Panc1 (cell line): ENCODE measurements around the gene CLCN2. TPM values are rescaled to one million over a fixed set of nuclear protein-coding genes. Genes with fewer than 3 reads are reported as not detected.

Experiments used
- ATAC-seq: fragments of 200-7000 bp; cut with Tn5 transposase; 2 replicates; pipeline ENCODE4 v1.9.1; 2020; ENCODE audit warnings: mild to moderate bottlenecking, moderate library complexity
- BruUV-seq: library from RNA; stranded (reverse); fragments of 400-500 nt; replicated peaks from 2 replicates; lab custom pipeline; 2021; lab: Mats Ljungman, UMichigan
- CTCF ChIA-PET: fragments of 300-600 bp; sonication (Branson Sonifier 250); formaldehyde crosslinking; loops from one replicate; lab custom pipeline; 2022; ENCODE audit warnings: antibody characterized with exemption; lab: Charles Lee
- POLR2A ChIA-PET: fragments of 300-600 bp; sonication (Branson Sonifier 250); formaldehyde crosslinking; loops from one replicate; lab custom pipeline; 2022; ENCODE audit warnings: antibody characterized with exemption; lab: Charles Lee
- DNase-seq: peaks from one replicate; pipeline ENCODE4 v3.0.0-alpha.2; 2010; ENCODE audit warnings: low read depth, low spot score
- H3K27ac ChIP-seq: 2 replicates; pipeline ENCODE4 v1.5.1; 2011; ENCODE audit warnings: mild to moderate bottlenecking, low read length, inconsistent platforms
- H3K27me3 ChIP-seq: fragments of 200-500 bp; sonication (Bioruptor generic); 2 replicates; pipeline ENCODE4 v1.6.0; 2014; ENCODE audit warnings: low read length, inconsistent platforms; ENCODE audit not compliant: control insufficient read depth, insufficient read depth
- H3K36me3 ChIP-seq: fragments of 200-500 bp; sonication (Bioruptor generic); 2 replicates; pipeline ENCODE4 v1.5.1; 2014; ENCODE audit warnings: inconsistent platforms, mild to moderate bottlenecking, low read length, moderate library complexity; ENCODE audit not compliant: control insufficient read depth, insufficient read depth
- H3K4me1 ChIP-seq: 2 replicates; pipeline ENCODE4 v1.5.1; 2011; ENCODE audit warnings: inconsistent platforms, mild to moderate bottlenecking, low read length, moderate library complexity; ENCODE audit not compliant: control insufficient read depth, insufficient read depth
- H3K4me3 ChIP-seq, 2 experiments: 2 replicates each; pipeline ENCODE4 v1.5.1; 2011 to 2012; ENCODE audit warnings: low read depth in 2 of 2, low read length in 2 of 2, mild to moderate bottlenecking in 2 of 2, inconsistent platforms in 1 of 2, moderate library complexity in 1 of 2
- H3K9me3 ChIP-seq: fragments of 200-500 bp; sonication (Bioruptor generic); 2 replicates; pipeline ENCODE4 v1.5.1; 2014; ENCODE audit warnings: low read depth, mild to moderate bottlenecking, inconsistent platforms, low read length, moderate library complexity; ENCODE audit not compliant: control insufficient read depth, insufficient read depth
- POLR2AphosphoS5 ChIP-seq: IDR thresholded peaks from 2 replicates; pipeline ENCODE4 v1.6.1; 2012; ENCODE audit warnings: mild to moderate bottlenecking, low read depth, low read length, moderate library complexity
- SIN3A ChIP-seq: IDR thresholded peaks from 2 replicates; pipeline ENCODE4 v1.6.1; 2012; ENCODE audit warnings: low read depth, mild to moderate bottlenecking, low read length, moderate library complexity, borderline replicate concordance; ENCODE audit not compliant: insufficient read depth
- TCF7L2 ChIP-seq: IDR thresholded peaks from 2 replicates; pipeline ENCODE4 v1.6.1; 2011; ENCODE audit warnings: mild to moderate bottlenecking, low read depth, low read length, inconsistent platforms
- in situ Hi-C: cut with HindIII; loops from 2 replicates; pipeline ENCODE4 v1.10.0; 2016; ENCODE audit warnings: low sequenced_read_pairs, low pct_unique_long_range_greater_than_20kb
- intact Hi-C: fragments of 100-400 bp; cut with micrococcal nuclease; formaldehyde crosslinking; loops from one replicate; pipeline ENCODE4 v1.10.0; 2022; ENCODE audit not compliant: unreplicated experiment
- total RNA-seq: library from RNA; stranded (reverse); gene quantifications from one replicate; pipeline ENCODE4 v1.2.1, GENCODE V29; 2021; ENCODE audit not compliant: unreplicated experiment
- TF ChIP-seq, protein P1 (sequence below), 2 experiments: IDR thresholded peaks; 2 replicates each; pipeline ENCODE4 v1.6.1; 2011 to 2012; ENCODE audit warnings: low read depth in 2 of 2, control low read depth in 1 of 2, low read length in 1 of 2, mild to moderate bottlenecking in 1 of 2, moderate library complexity in 1 of 2; ENCODE audit not compliant: insufficient read depth in 1 of 2
- TF ChIP-seq, protein P2 (sequence below): fragments of 450-650 bp; IDR thresholded peaks from 2 replicates; pipeline ENCODE4 v1.5.1; 2017; ENCODE audit warnings: mild to moderate bottlenecking

Gene CLCN2
- total RNA-seq, 1 experiment from 2014 or later, result 22.5 TPM

GRCh38 chr3:184358921-184359350 is 2.5 kb downstream of the CLCN2 start:
- H3K36me3 ChIP-seq, result no peaks in the 10 kb centered on the region; the same call in 1 of the 2 replicates
- POLR2A ChIA-PET, result no interaction called here
- TF ChIP-seq, protein P1, sequence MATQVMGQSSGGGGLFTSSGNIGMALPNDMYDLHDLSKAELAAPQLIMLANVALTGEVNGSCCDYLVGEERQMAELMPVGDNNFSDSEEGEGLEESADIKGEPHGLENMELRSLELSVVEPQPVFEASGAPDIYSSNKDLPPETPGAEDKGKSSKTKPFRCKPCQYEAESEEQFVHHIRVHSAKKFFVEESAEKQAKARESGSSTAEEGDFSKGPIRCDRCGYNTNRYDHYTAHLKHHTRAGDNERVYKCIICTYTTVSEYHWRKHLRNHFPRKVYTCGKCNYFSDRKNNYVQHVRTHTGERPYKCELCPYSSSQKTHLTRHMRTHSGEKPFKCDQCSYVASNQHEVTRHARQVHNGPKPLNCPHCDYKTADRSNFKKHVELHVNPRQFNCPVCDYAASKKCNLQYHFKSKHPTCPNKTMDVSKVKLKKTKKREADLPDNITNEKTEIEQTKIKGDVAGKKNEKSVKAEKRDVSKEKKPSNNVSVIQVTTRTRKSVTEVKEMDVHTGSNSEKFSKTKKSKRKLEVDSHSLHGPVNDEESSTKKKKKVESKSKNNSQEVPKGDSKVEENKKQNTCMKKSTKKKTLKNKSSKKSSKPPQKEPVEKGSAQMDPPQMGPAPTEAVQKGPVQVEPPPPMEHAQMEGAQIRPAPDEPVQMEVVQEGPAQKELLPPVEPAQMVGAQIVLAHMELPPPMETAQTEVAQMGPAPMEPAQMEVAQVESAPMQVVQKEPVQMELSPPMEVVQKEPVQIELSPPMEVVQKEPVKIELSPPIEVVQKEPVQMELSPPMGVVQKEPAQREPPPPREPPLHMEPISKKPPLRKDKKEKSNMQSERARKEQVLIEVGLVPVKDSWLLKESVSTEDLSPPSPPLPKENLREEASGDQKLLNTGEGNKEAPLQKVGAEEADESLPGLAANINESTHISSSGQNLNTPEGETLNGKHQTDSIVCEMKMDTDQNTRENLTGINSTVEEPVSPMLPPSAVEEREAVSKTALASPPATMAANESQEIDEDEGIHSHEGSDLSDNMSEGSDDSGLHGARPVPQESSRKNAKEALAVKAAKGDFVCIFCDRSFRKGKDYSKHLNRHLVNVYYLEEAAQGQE (IDR thresholded peaks at IDR 0.05; ENCODE audit: insufficient read depth in 1 of 2, low read depth in 2 of 2, low read length in 1 of 2), result no peak
- TF ChIP-seq SIN3A, result no peak
- H3K9me3 ChIP-seq, result no peaks in the 10 kb centered on the region
- BruUV-seq, result no TSS peak
- no peak overlapping the region for H3K27ac ChIP-seq
- in situ Hi-C loops, result no loop called here
- DNase-seq (no peak), ATAC-seq (no peak)
- CTCF ChIA-PET, result interaction anchor here (0.7 kb wide), 1 partner anchor 182 kb away, joined by 4 read pairs; no protein-coding TSS in a partner anchor
- H3K4me3 ChIP-seq, result no peak overlapping the region
- intact Hi-C loops, result no loop called here
- peaks cover 6% of the 10 kb centered on the region for H3K4me1 ChIP-seq
- H3K27me3 ChIP-seq, result no peaks in the 10 kb centered on the region

GRCh38 chr3:184358124-184358767 is 3.2 kb downstream of the CLCN2 start:
- TF ChIP-seq SIN3A, result no peak
- TF ChIP-seq POLR2AphosphoS5, result no peak
- TF ChIP-seq, protein P2, sequence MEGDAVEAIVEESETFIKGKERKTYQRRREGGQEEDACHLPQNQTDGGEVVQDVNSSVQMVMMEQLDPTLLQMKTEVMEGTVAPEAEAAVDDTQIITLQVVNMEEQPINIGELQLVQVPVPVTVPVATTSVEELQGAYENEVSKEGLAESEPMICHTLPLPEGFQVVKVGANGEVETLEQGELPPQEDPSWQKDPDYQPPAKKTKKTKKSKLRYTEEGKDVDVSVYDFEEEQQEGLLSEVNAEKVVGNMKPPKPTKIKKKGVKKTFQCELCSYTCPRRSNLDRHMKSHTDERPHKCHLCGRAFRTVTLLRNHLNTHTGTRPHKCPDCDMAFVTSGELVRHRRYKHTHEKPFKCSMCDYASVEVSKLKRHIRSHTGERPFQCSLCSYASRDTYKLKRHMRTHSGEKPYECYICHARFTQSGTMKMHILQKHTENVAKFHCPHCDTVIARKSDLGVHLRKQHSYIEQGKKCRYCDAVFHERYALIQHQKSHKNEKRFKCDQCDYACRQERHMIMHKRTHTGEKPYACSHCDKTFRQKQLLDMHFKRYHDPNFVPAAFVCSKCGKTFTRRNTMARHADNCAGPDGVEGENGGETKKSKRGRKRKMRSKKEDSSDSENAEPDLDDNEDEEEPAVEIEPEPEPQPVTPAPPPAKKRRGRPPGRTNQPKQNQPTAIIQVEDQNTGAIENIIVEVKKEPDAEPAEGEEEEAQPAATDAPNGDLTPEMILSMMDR, result no peak
- no peak for TF ChIP-seq TCF7L2
- TF ChIP-seq, protein P1 (IDR thresholded peaks at IDR 0.05; ENCODE audit: insufficient read depth in 1 of 2, low read depth in 2 of 2, low read length in 1 of 2), result no peak
- Histone ChIP-seq H3K27ac (no peak overlapping the region), H3K27me3 (no peaks in the 10 kb centered on the region), H3K4me3 (no peak overlapping the region), H3K36me3 (no peaks in the 10 kb centered on the region; the same call in 1 of the 2 replicates), H3K9me3 (no peaks in the 10 kb centered on the region), H3K4me1 (peaks cover 6% of the 10 kb centered on the region)
- ChIA-PET POLR2A (no interaction called here), CTCF (no interaction called here)
- ATAC-seq (no peak), DNase-seq (no peak)
- intact Hi-C loops, result no loop called here
- in situ Hi-C loops, result no loop called here
- BruUV-seq, result no TSS peak
